ENCODE data around the gene YIF1A.

Gene YIF1A

DNA sequence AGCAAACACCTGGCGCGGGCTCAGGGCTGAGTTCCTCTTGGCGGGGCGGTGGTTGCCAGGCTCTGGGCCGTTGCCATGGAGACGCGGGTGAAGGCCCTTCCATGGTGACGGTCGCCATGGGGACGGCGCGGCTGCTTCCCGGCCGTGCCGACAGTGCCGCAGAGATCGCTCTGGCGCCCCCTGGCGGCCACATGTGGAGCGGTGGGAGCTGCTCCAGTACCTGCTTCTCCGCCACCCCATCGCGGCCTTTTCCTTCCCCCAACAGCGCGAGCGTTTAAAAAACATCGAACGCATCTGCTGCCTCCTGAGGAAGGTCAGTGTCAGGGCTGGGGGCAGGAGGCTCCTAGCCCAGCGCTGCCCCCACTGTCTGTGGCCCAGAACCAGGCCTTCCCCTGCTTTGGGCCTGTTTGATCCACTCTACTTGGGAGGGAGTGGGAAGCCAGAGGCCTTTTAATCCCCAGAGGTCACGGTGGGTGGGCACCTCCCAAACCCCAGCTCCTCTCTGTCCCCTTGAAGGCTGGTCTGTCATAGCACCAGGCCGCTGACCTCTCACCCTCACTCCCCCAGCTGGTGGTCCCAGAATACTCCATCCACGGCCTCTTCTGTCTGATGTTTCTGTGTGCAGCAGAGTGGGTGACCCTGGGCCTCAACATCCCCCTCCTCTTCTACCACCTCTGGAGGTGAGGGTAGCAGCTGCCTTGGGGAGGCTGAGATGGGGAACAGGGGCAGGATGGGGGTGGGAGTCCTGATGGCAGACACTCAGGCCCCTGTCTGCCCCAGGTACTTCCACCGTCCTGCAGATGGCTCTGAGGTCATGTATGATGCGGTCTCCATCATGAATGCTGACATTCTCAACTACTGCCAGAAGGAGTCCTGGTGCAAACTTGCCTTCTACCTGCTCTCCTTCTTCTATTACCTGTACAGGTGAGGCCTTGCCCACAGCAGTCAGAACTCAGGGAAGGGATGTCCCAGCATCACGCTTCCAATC is 6.2 kb downstream of the YIF1A start:
- DNase-seq (ENCODE audit: low spot score), result peak; percentile 99
- TF ChIP-seq, protein P1, sequence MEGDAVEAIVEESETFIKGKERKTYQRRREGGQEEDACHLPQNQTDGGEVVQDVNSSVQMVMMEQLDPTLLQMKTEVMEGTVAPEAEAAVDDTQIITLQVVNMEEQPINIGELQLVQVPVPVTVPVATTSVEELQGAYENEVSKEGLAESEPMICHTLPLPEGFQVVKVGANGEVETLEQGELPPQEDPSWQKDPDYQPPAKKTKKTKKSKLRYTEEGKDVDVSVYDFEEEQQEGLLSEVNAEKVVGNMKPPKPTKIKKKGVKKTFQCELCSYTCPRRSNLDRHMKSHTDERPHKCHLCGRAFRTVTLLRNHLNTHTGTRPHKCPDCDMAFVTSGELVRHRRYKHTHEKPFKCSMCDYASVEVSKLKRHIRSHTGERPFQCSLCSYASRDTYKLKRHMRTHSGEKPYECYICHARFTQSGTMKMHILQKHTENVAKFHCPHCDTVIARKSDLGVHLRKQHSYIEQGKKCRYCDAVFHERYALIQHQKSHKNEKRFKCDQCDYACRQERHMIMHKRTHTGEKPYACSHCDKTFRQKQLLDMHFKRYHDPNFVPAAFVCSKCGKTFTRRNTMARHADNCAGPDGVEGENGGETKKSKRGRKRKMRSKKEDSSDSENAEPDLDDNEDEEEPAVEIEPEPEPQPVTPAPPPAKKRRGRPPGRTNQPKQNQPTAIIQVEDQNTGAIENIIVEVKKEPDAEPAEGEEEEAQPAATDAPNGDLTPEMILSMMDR (IDR thresholded peaks at IDR 0.05; ENCODE audit: extremely low read depth, insufficient read depth, missing control alignments), result peak; percentile 95
- in situ Hi-C loops (cut with MboI; ENCODE audit: low pct_unique_long_range_greater_than_20kb, low sequenced_read_pairs, unreplicated experiment), result no loop called here

- no peak for DNase-seq (ENCODE audit: low spot score)
- in situ Hi-C loops (cut with MboI; ENCODE audit: low pct_unique_long_range_greater_than_20kb, low sequenced_read_pairs, unreplicated experiment), result no loop called here
- TF ChIP-seq, protein P1 (IDR thresholded peaks at IDR 0.05; ENCODE audit: extremely low read depth, insufficient read depth, missing control alignments), result no peak
Observed at GRCh38 chr11:66281776-66282467, 7.0 kb downstream of the YIF1A start.

- DNase-seq (ENCODE audit: low spot score), result no peak
- in situ Hi-C loops (cut with MboI; ENCODE audit: low pct_unique_long_range_greater_than_20kb, low sequenced_read_pairs, unreplicated experiment), result no loop called here
- TF ChIP-seq, protein P1 (IDR thresholded peaks at IDR 0.05; ENCODE audit: extremely low read depth, insufficient read depth, missing control alignments), result no peak
Observed at GRCh38 chr11:66281001-66281400, 7.9 kb downstream of the YIF1A start.

GRCh38 chr11:66280428-66280827 is 8.5 kb downstream of the YIF1A start:
- no peak for DNase-seq (ENCODE audit: low spot score)
- in situ Hi-C loops (cut with MboI; ENCODE audit: low pct_unique_long_range_greater_than_20kb, low sequenced_read_pairs, unreplicated experiment), result no loop called here

GRCh38 chr11:66279092-66279734 is 9.7 kb downstream of the YIF1A start:
- in situ Hi-C loops (cut with MboI; ENCODE audit: low pct_unique_long_range_greater_than_20kb, low sequenced_read_pairs, unreplicated experiment), result no loop called here
- DNase-seq (ENCODE audit: low spot score), result no peak
- TF ChIP-seq, protein P1 (IDR thresholded peaks at IDR 0.05; ENCODE audit: extremely low read depth, insufficient read depth, missing control alignments), result no peak

More at GRCh38 chr11:66280428-66280827, 8.5 kb downstream of the YIF1A start:
- TF ChIP-seq, protein P1 (IDR thresholded peaks at IDR 0.05; ENCODE audit: extremely low read depth, insufficient read depth, missing control alignments), result no peak

- TF ChIP-seq, protein P1 (IDR thresholded peaks at IDR 0.05; ENCODE audit: extremely low read depth, insufficient read depth, missing control alignments), result no peak
- no peak for DNase-seq (ENCODE audit: low spot score)
- in situ Hi-C loops (cut with MboI; ENCODE audit: low pct_unique_long_range_greater_than_20kb, low sequenced_read_pairs, unreplicated experiment), result no loop called here
Observed at GRCh38 chr11:66278363-66279091, 10.4 kb downstream of the YIF1A start.

Measured in GM13977 (cell line).